Measurements from ENCODE around the gene CALCOCO2.

DNA sequence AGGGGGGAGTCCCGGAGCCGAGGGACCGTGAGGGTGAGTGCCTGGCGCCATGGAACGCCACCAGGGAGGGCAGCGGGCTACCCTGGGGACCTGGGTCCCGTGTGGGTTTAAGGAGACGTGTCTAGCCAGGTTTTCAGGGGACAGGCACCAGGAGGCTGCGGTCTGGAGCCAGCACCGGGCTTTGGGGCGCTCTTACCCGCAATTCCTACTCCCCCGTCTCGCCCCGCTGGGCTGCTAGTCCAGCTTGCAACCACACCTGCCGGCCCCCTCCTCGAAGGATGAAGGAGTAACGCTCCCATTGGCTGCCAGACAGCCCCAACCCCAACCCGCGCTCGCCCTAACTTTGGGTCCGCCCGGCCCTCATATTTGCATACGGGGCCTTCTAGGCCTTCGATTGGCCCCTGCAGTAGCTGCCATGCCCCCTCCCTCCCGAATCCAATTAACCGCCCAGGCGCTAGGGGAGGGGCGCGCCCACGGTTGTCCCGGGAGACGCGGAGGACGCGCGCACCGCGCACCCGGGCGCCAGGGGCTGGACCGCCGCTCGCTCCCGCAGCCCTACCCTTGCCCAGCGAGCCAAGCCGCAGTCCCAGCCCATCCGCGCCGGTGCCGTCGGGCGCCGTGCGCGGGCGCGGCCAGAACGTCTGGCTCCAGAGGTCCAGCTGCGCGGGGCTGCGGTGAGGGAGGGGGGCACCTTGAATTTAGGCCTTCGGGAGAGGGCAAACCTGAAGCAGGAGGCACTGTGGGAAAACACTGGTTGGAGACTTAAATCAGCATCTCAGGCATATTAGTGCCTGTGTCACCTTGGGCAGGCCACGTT, 13.9 kb upstream of the CALCOCO2 start, which contains the start of gene TTLL6:
- TF ChIP-seq ZNF274 (IDR thresholded peaks at IDR 0.05; ENCODE audit: low read depth, low read length) (no peak), YY1 (IDR thresholded peaks at IDR 0.05; ENCODE audit: insufficient read depth, insufficient read length) (no peak), SUZ12 (IDR thresholded peaks at IDR 0.05; ENCODE audit: extremely low read depth, insufficient read depth, insufficient read length) (no peak)
